Nephron progenitor cell (in vitro differentiated cells): ENCODE measurements around the gene TOB2.

Experiments used
- DNase-seq: peaks from one replicate; pipeline ENCODE4 v3.0.0; 2021
- H3K27ac Mint-ChIP-seq: 2 replicates; pipeline ENCODE4 v1.8.0; 2021; ENCODE audit warnings: mild to moderate bottlenecking, moderate library complexity, mixed read lengths
- H3K27me3 Mint-ChIP-seq: 2 replicates; pipeline ENCODE4 v1.8.0; 2021; ENCODE audit warnings: mild to moderate bottlenecking, low read depth, mixed read lengths; ENCODE audit not compliant: poor library complexity
- H3K36me3 Mint-ChIP-seq: 2 replicates; pipeline ENCODE4 v1.8.0; 2021; ENCODE audit warnings: low read depth, mixed read lengths
- H3K4me1 Mint-ChIP-seq: 2 replicates; pipeline ENCODE4 v1.8.0; 2021; ENCODE audit warnings: mixed read lengths
- H3K4me3 Mint-ChIP-seq: 2 replicates; pipeline ENCODE4 v1.8.0; 2021; ENCODE audit warnings: mild to moderate bottlenecking, moderate library complexity, mixed read lengths
- H3K9me3 Mint-ChIP-seq: 2 replicates; pipeline ENCODE4 v1.8.0; 2021; ENCODE audit warnings: mild to moderate bottlenecking, moderate library complexity, mixed read lengths
- TF ChIP-seq, protein P1 (sequence below): fragments of 200-600 bp; sonication (generic); IDR thresholded peaks from 2 replicates; pipeline ENCODE4 v1.5.0; 2021; ENCODE audit warnings: antibody characterized with exemption

The TOB2 gene

DNA sequence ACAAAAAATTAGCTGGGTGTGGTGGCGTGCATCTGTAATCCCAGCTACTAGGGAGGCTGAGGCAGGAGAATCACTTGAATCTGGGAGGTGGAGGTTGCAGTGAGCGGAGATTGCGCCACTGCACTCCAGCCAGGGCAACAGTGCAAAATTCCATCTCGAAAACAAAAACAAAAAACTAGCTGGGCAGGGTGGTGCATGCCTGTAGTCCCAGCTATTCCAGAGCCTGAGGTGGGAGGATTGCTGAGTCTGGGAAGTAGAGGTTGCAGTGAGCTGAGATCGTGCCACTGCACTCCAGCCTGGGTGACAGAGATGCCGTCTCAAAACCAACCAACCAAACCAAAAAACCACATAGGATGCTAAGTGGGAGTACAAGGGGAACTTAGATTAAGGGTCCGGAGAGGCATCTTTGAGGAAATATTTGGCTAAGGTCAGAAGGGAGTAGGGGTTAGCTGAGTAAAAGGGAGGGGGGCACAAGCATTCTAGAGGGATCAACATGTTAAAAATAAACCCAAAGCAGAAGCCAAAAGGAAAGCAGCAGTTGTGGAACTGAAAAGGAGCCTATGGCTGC lies 11.6 kb upstream of the TOB2 start:
- Mint-ChIP-seq H3K27me3 (peaks cover 3% of the 10 kb centered on the region), H3K4me1 (no peaks in the 10 kb centered on the region), H3K27ac (no peak overlapping the region), H3K9me3 (no peaks in the 10 kb centered on the region), H3K36me3 (peaks cover 31% of the 10 kb centered on the region), H3K4me3 (no peak overlapping the region)
- DNase-seq: no peak
- TF ChIP-seq, protein P1, sequence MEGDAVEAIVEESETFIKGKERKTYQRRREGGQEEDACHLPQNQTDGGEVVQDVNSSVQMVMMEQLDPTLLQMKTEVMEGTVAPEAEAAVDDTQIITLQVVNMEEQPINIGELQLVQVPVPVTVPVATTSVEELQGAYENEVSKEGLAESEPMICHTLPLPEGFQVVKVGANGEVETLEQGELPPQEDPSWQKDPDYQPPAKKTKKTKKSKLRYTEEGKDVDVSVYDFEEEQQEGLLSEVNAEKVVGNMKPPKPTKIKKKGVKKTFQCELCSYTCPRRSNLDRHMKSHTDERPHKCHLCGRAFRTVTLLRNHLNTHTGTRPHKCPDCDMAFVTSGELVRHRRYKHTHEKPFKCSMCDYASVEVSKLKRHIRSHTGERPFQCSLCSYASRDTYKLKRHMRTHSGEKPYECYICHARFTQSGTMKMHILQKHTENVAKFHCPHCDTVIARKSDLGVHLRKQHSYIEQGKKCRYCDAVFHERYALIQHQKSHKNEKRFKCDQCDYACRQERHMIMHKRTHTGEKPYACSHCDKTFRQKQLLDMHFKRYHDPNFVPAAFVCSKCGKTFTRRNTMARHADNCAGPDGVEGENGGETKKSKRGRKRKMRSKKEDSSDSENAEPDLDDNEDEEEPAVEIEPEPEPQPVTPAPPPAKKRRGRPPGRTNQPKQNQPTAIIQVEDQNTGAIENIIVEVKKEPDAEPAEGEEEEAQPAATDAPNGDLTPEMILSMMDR: no peak

DNA sequence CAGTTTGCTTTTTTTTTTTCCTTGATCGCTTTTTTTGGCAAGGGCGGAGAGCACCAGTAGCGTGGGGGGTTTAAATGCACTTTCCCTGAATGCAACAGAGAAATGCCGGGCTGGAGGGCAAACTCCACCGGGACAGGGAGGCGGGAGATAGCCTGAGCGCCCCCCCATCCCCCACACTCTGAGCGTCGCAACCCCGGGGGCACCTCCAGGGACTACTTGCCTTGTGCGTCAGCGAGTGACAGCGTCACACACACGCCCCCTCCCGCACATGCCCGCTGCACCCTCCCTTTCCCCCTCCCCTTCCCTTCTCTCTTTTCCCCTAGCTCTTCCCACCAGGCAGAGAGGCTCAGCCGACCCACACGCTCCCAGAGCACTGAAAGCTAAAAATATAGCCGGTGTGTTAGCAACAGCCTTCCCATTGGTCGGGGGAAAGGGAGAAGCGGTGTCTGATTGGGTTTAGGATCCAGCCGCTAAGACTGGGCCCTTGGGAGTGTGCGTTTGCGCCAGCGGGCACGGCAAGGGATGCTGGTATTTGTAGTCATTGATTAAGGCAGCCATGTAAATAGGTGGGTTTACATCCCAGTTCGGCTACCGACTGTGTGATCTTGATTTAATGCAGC lies 1.7 kb upstream of the TOB2 start:
- TF ChIP-seq, protein P1: no peak
- Mint-ChIP-seq H3K36me3 (peaks cover 9% of the 10 kb centered on the region), H3K9me3 (no peaks in the 10 kb centered on the region), H3K27ac (peak overlapping the region; percentile 100), H3K4me3 (peak overlapping the region; percentile 98), H3K27me3 (peaks cover 2% of the 10 kb centered on the region), H3K4me1 (peaks cover 20% of the 10 kb centered on the region)
- peak; percentile 89 for DNase-seq

DNA sequence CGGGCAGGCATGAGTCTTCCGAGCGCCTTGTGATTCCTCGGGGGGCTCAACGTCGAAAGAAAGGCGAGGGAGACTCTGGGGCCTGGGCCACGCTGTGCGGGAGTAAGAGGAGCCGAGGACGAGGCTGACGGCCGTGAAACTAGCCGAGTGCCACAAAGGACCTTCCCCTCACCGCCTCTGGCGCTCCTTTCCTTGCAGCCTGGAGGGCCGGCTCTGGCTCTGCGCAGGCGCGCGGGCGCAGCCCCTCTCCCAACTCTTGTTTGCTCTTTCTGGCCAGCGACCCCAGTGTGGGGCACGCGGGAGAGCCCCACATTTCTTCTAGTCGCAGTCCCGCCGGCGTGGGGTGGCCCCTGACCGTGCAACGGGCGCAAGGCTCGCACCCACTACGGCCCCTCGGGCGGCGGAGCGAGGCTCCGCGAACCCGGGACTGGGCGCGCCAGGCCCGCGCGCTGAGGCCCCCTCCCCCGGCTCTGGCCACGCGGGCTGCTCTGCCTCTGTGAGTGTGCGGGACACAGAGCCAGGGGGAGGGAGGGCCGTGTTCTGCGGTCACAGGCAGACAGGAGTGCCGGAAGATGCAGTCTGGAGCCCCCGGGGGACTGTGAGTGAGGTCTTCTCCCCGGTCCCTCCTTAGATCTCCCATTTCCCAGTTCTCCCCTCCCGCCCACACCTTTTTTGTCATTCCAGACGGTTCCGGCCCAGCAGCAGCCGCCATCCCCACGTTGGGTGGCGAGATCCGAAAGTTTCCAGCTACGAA lies 1.0 kb upstream of the TOB2 start:
- Mint-ChIP-seq H3K36me3 (peaks cover 12% of the 10 kb centered on the region), H3K27me3 (peaks cover 2% of the 10 kb centered on the region), H3K9me3 (no peaks in the 10 kb centered on the region), H3K4me1 (peaks cover 27% of the 10 kb centered on the region), H3K4me3 (peak overlapping the region; percentile 98), H3K27ac (peak overlapping the region; percentile 100)
- TF ChIP-seq, protein P1: no peak
- peak; percentile 77 for DNase-seq

DNA sequence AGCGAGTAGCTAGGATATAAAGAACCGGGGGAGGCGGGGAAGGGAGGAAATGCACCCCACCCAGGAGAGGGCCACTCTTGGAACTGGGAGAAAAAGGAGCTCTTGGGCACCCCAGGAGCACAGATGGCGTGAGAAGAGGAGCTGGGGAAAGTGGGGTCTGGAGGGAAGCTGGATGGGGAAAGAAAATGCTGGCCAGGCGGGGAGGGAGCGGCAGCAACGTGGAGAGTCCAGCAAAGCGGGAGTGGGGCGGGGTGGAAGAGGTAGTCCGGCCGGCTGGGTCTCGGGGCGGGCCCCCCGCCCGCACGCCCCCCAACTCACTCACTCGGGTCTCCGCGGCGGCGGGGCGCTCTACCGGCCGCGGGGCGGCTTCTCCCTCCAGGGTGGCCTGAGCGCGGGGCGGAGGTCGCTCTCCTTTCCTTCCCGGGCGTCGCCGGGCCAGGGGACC lies 522 bp downstream of the TOB2 start:
- Mint-ChIP-seq H3K9me3 (no peaks in the 10 kb centered on the region), H3K4me3 (peak overlapping the region; percentile 98), H3K4me1 (peaks cover 34% of the 10 kb centered on the region), H3K27me3 (peaks cover 2% of the 10 kb centered on the region), H3K36me3 (peaks cover 22% of the 10 kb centered on the region), H3K27ac (peak overlapping the region; percentile 100)
- TF ChIP-seq, protein P1: no peak
- DNase-seq: no peak

DNA sequence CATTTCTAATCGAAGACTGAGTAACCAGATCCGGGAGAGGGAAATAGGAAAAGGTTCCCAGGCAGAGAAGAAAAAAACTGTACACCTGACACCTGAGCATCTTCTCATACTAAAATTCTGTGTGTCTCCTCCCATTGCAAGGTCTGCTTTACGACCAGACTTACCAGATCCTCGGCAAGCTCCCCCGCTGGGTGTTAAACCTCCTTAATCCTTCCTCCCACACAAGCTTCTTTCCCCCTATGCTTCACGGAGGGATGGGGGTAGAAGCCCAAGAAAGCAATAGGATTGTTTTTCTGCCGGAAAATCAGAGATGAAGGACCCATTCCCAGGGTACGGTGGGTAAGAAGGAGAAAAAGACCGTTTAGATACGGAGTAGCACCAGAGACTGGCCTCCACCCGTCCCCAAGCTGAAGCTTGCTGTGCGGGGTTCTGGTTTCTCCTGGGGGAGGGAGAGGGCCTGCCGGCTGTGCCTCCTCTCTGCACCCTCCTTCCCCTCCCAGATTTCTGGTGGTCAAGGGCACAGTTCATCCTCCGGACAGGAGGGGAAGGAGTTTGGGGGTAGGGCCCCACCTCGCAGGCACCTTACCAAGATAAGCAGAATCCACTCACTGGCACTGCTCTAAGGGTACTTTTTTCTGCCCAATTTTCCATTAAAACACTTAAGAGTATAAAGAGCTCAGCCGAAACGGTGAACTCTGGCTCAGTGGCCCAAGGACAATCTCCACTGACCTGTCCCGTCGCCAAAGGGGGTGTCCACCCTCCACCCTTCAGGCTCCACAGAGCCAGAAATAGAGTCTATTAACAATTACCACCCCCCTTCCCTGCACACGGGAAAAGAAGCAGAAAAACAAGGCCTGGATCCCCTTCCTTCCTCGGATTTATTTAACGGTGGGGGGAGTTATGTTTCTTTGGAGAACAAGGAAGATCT lies 1.2 kb downstream of the TOB2 start:
- TF ChIP-seq, protein P1: no peak
- peaks cover 2% of the 10 kb centered on the region for H3K27me3 Mint-ChIP-seq
- peak; percentile 23 for DNase-seq
- H3K4me3 Mint-ChIP-seq: peak overlapping the region; percentile 98
- H3K4me1 Mint-ChIP-seq: peaks cover 34% of the 10 kb centered on the region
- no peaks in the 10 kb centered on the region for H3K9me3 Mint-ChIP-seq
- H3K27ac Mint-ChIP-seq: peak overlapping the region; percentile 99
- H3K36me3 Mint-ChIP-seq: peaks cover 27% of the 10 kb centered on the region
